WTC11 (cell line): ENCODE measurements around the gene GNS. TPM values are rescaled to one million over a fixed set of nuclear protein-coding genes. Genes with fewer than 3 reads are reported as not detected.

Experiments
- ATAC-seq: fragments of 200-7000 bp; cut with Tn5 transposase; 2 replicates; pipeline ENCODE4 v1.10.0; 2021; ENCODE audit warnings: mild to moderate bottlenecking, moderate library complexity
- CTCF ChIA-PET: fragments of 300-600 bp; sonication (Branson Sonifier 250); formaldehyde crosslinking; loops from one replicate; lab custom pipeline; 2021; ENCODE audit warnings: antibody characterized with exemption; lab: Charles Lee
- POLR2A ChIA-PET: fragments of 350-600 bp; sonication (Branson Sonifier 250); formaldehyde crosslinking; loops from one replicate; lab custom pipeline; 2021; ENCODE audit warnings: antibody characterized with exemption; lab: Charles Lee
- DNase-seq: peaks from one replicate; pipeline ENCODE4 v3.0.0; 2021; ENCODE audit warnings: low spot score
- H3K27ac Mint-ChIP-seq: 2 replicates; pipeline ENCODE4 v1.8.0; 2021; ENCODE audit warnings: mixed read lengths
- H3K27me3 Mint-ChIP-seq: 2 replicates; pipeline ENCODE4 v1.8.0; 2021; ENCODE audit warnings: low read depth, mild to moderate bottlenecking, moderate library complexity, mixed read lengths
- H3K36me3 Mint-ChIP-seq: 2 replicates; pipeline ENCODE4 v1.8.0; 2021; ENCODE audit warnings: mixed read lengths
- H3K4me1 Mint-ChIP-seq: 2 replicates; pipeline ENCODE4 v1.8.0; 2022; ENCODE audit warnings: mixed read lengths
- H3K4me3 Mint-ChIP-seq: 2 replicates; pipeline ENCODE4 v1.8.0; 2021; ENCODE audit warnings: mild to moderate bottlenecking, moderate library complexity, mixed read lengths
- H3K9me3 Mint-ChIP-seq: 2 replicates; pipeline ENCODE4 v1.8.0; 2021; ENCODE audit warnings: mixed read lengths
- ATF1 ChIP-seq: sonication (generic); formaldehyde crosslinking; IDR thresholded peaks from 2 replicates; pipeline ENCODE4 v1.8.1; 2023; ENCODE audit warnings: mild to moderate bottlenecking, moderate library complexity, missing genetic modification reagents
- CBFB ChIP-seq: sonication (generic); formaldehyde crosslinking; IDR thresholded peaks from 2 replicates; pipeline ENCODE4 v1.8.1; 2022; ENCODE audit warnings: mild to moderate bottlenecking, low read depth, missing genetic modification reagents
- ELF4 ChIP-seq: sonication (generic); formaldehyde crosslinking; IDR thresholded peaks from 2 replicates; pipeline ENCODE4 v1.8.1; 2022; ENCODE audit warnings: low read depth, mild to moderate bottlenecking, moderate library complexity, missing genetic modification reagents
- ESRRA ChIP-seq: sonication (generic); formaldehyde crosslinking; IDR thresholded peaks from 2 replicates; pipeline ENCODE4 v1.8.1; 2022; ENCODE audit warnings: mild to moderate bottlenecking, missing genetic modification reagents, borderline replicate concordance
- JAZF1 ChIP-seq: fragments of 250-450 bp; sonication (Bioruptor Pico); IDR thresholded peaks from 2 replicates; pipeline ENCODE4 v1.9.0; 2021; ENCODE audit warnings: moderate library complexity, mild to moderate bottlenecking, inconsistent platforms
- JUN ChIP-seq: sonication (generic); formaldehyde crosslinking; IDR thresholded peaks from 2 replicates; pipeline ENCODE4 v1.8.0; 2023; ENCODE audit warnings: mild to moderate bottlenecking, missing genetic modification reagents
- NFE2L1 ChIP-seq: sonication (generic); formaldehyde crosslinking; IDR thresholded peaks from 2 replicates; pipeline ENCODE4 v1.8.1; 2023; ENCODE audit warnings: missing genetic modification reagents
- SMAD3 ChIP-seq: sonication (generic); formaldehyde crosslinking; IDR thresholded peaks from 2 replicates; pipeline ENCODE4 v1.8.0; 2022; ENCODE audit warnings: missing genetic modification reagents, mild to moderate bottlenecking, borderline replicate concordance
- SOX15 ChIP-seq: fragments of 250-450 bp; sonication (Bioruptor Pico); IDR thresholded peaks from 2 replicates; pipeline ENCODE4 v1.9.0; 2021; ENCODE audit warnings: mild to moderate bottlenecking
- ZNF219 ChIP-seq: sonication (generic); formaldehyde crosslinking; IDR thresholded peaks from 2 replicates; pipeline ENCODE4 v1.8.0; 2023; ENCODE audit warnings: missing genetic modification reagents, mild to moderate bottlenecking, borderline replicate concordance
- ZNF232 ChIP-seq: sonication (generic); formaldehyde crosslinking; IDR thresholded peaks from 2 replicates; pipeline ENCODE4 v1.8.0; 2022; ENCODE audit warnings: mild to moderate bottlenecking, missing genetic modification reagents
- total RNA-seq: library from RNA; stranded (reverse); gene quantifications from 3 replicates; pipeline ENCODE4 v1.2.3, GENCODE V29; 2021
- TF ChIP-seq, protein P1 (sequence below): sonication (generic); formaldehyde crosslinking; IDR thresholded peaks from 2 replicates; pipeline ENCODE4 v1.8.0; 2022; ENCODE audit warnings: missing genetic modification reagents
- TF ChIP-seq, protein P2 (sequence below): sonication (generic); formaldehyde crosslinking; IDR thresholded peaks from 2 replicates; pipeline ENCODE4 v1.8.1; 2023; ENCODE audit warnings: mild to moderate bottlenecking, missing genetic modification reagents, moderate library complexity
- TF ChIP-seq, protein P3 (sequence below): sonication (generic); formaldehyde crosslinking; IDR thresholded peaks from 2 replicates; pipeline ENCODE4 v1.8.0; 2022; ENCODE audit warnings: mild to moderate bottlenecking, missing genetic modification reagents
- TF ChIP-seq, protein P4 (sequence below): sonication (generic); formaldehyde crosslinking; IDR thresholded peaks from 2 replicates; pipeline ENCODE4 v1.8.1; 2022; ENCODE audit warnings: mild to moderate bottlenecking, moderate library complexity, missing genetic modification reagents
- TF ChIP-seq, protein P5 (sequence below): sonication (generic); formaldehyde crosslinking; IDR thresholded peaks from 2 replicates; pipeline ENCODE4 v1.8.1; 2022; ENCODE audit warnings: mild to moderate bottlenecking, missing genetic modification reagents, moderate library complexity, borderline replicate concordance
- TF ChIP-seq, protein P6 (sequence below): sonication (generic); formaldehyde crosslinking; IDR thresholded peaks from 2 replicates; pipeline ENCODE4 v1.8.0; 2023; ENCODE audit warnings: missing genetic modification reagents

Gene GNS
- total RNA-seq, 1 experiment from 2014 or later: 24.7 TPM

DNA sequence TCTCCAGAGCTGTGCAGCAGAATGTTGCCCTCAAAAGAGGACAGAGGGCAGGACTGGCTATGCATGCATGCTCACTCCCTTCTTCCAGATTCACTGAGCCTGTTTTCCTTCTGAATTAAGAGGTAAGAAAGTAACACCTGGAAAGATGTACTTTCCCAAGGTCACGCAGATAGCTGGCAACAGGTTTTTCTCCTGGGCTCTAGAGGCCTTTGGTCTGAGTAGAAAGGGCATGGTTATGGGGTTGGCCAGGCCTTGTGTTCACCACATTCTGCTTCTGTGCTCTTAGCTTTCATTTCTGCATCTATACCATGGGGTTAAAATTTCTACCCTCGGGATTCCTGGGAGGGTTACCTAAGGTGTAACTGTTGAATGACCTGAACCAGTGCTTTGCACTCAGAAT, 91.4 kb downstream of the GNS start:
- no peaks in the 10 kb centered on the region for H3K27me3 Mint-ChIP-seq
- ATAC-seq: no peak
- H3K36me3 Mint-ChIP-seq: no peaks in the 10 kb centered on the region
- CTCF ChIA-PET: interaction anchor here (0.8 to 1.8 kb wide), 5 partner anchors 26 to 118 kb away, joined by 3 to 9 read pairs (median 4); no protein-coding TSS in a partner anchor
- H3K9me3 Mint-ChIP-seq: no peaks in the 10 kb centered on the region
- H3K4me3 Mint-ChIP-seq: no peak overlapping the region
- TF ChIP-seq ZNF219 (CRISPR knock-in tag): no peak
- TF ChIP-seq, protein P1, sequence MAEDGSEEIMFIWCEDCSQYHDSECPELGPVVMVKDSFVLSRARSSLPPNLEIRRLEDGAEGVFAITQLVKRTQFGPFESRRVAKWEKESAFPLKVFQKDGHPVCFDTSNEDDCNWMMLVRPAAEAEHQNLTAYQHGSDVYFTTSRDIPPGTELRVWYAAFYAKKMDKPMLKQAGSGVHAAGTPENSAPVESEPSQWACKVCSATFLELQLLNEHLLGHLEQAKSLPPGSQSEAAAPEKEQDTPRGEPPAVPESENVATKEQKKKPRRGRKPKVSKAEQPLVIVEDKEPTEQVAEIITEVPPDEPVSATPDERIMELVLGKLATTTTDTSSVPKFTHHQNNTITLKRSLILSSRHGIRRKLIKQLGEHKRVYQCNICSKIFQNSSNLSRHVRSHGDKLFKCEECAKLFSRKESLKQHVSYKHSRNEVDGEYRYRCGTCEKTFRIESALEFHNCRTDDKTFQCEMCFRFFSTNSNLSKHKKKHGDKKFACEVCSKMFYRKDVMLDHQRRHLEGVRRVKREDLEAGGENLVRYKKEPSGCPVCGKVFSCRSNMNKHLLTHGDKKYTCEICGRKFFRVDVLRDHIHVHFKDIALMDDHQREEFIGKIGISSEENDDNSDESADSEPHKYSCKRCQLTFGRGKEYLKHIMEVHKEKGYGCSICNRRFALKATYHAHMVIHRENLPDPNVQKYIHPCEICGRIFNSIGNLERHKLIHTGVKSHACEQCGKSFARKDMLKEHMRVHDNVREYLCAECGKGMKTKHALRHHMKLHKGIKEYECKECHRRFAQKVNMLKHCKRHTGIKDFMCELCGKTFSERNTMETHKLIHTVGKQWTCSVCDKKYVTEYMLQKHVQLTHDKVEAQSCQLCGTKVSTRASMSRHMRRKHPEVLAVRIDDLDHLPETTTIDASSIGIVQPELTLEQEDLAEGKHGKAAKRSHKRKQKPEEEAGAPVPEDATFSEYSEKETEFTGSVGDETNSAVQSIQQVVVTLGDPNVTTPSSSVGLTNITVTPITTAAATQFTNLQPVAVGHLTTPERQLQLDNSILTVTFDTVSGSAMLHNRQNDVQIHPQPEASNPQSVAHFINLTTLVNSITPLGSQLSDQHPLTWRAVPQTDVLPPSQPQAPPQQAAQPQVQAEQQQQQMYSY (CRISPR knock-in tag): no peak
- TF ChIP-seq CBFB (CRISPR knock-in tag): no peak
- TF ChIP-seq, protein P2, sequence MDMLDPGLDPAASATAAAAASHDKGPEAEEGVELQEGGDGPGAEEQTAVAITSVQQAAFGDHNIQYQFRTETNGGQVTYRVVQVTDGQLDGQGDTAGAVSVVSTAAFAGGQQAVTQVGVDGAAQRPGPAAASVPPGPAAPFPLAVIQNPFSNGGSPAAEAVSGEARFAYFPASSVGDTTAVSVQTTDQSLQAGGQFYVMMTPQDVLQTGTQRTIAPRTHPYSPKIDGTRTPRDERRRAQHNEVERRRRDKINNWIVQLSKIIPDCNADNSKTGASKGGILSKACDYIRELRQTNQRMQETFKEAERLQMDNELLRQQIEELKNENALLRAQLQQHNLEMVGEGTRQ (CRISPR knock-in tag): no peak
- no peak for TF ChIP-seq ESRRA
- TF ChIP-seq NFE2L1 (CRISPR knock-in tag): no peak
- no peak for TF ChIP-seq ELF4 (CRISPR knock-in tag)
- TF ChIP-seq, all 79 proteins: peak for 0
- peaks cover 78% of the 10 kb centered on the region for H3K4me1 Mint-ChIP-seq
- no peak for DNase-seq
- peak overlapping the region; percentile 70; the same call in 1 of the 2 replicates for H3K27ac Mint-ChIP-seq
- POLR2A ChIA-PET: interaction anchor here (0.6 kb wide), 1 partner anchor 16 kb away, joined by 3 read pairs; no protein-coding TSS in a partner anchor

DNA sequence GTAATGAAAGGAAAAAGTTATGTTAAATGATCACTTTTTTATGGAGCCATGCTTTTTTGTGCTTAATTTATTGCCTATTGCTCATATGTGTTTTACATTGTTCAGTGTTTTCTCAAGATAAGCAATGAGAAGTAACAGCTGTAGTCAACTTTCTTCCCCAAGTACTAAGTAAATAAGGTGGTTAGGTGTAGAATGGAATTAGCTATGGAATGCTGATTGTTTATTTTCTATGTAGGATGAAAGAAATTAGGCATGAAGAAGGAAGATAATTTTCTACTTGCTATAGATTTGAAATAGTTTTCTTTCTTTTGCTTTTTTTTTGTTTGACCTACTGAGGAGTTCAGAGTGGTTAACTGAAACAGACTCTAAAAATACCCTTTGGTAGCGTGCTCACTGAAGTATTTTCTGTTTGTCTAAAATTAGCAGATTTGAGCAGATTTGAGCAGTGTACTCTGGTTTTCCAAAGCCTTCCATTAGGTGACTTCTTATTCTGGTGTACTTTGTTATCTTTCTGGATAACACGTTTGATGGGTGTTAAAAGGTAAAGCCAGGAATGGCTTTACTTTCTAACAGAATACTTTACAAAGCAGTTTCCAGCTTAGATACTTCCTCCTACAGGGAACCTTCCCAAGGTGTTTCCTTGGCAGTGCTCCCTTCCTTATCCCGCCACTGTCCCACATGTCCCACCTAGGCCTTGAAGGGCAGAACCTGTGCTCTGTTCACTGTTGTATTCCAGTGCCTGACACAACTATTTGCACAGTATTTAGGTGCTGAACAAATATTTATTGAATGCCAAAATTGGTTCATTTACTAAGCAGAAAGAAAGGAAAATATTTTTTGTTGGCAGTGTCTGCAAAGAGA, 92.9 kb downstream of the GNS start:
- no peaks in the 10 kb centered on the region for H3K27me3 Mint-ChIP-seq
- H3K27ac Mint-ChIP-seq: peak overlapping the region; percentile 88
- CTCF ChIA-PET: interaction anchor here (1.0 kb wide), 1 partner anchor 41 kb away, joined by 3 read pairs; no protein-coding TSS in a partner anchor
- TF ChIP-seq JAZF1: no peak
- TF ChIP-seq, protein P3, sequence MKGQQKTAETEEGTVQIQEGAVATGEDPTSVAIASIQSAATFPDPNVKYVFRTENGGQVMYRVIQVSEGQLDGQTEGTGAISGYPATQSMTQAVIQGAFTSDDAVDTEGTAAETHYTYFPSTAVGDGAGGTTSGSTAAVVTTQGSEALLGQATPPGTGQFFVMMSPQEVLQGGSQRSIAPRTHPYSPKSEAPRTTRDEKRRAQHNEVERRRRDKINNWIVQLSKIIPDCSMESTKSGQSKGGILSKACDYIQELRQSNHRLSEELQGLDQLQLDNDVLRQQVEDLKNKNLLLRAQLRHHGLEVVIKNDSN (CRISPR knock-in tag): no peak
- no peak for TF ChIP-seq SOX15 (CRISPR knock-in tag)
- TF ChIP-seq, protein P4, sequence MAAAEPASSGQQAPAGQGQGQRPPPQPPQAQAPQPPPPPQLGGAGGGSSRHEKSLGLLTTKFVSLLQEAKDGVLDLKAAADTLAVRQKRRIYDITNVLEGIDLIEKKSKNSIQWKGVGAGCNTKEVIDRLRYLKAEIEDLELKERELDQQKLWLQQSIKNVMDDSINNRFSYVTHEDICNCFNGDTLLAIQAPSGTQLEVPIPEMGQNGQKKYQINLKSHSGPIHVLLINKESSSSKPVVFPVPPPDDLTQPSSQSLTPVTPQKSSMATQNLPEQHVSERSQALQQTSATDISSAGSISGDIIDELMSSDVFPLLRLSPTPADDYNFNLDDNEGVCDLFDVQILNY (CRISPR knock-in tag): no peak
- no peak for TF ChIP-seq NFE2L1 (CRISPR knock-in tag)
- TF ChIP-seq, protein P5, sequence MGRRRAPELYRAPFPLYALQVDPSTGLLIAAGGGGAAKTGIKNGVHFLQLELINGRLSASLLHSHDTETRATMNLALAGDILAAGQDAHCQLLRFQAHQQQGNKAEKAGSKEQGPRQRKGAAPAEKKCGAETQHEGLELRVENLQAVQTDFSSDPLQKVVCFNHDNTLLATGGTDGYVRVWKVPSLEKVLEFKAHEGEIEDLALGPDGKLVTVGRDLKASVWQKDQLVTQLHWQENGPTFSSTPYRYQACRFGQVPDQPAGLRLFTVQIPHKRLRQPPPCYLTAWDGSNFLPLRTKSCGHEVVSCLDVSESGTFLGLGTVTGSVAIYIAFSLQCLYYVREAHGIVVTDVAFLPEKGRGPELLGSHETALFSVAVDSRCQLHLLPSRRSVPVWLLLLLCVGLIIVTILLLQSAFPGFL (CRISPR knock-in tag): no peak
- no peak for TF ChIP-seq JUN (CRISPR knock-in tag)
- TF ChIP-seq ZNF219 (CRISPR knock-in tag): no peak
- TF ChIP-seq ATF1: no peak
- TF ChIP-seq, protein P6, sequence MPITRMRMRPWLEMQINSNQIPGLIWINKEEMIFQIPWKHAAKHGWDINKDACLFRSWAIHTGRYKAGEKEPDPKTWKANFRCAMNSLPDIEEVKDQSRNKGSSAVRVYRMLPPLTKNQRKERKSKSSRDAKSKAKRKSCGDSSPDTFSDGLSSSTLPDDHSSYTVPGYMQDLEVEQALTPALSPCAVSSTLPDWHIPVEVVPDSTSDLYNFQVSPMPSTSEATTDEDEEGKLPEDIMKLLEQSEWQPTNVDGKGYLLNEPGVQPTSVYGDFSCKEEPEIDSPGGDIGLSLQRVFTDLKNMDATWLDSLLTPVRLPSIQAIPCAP (CRISPR knock-in tag): no peak
- TF ChIP-seq SMAD3: no peak
- TF ChIP-seq ZNF232 (CRISPR knock-in tag): no peak
- H3K36me3 Mint-ChIP-seq: no peaks in the 10 kb centered on the region
- H3K4me1 Mint-ChIP-seq: peaks cover 72% of the 10 kb centered on the region
- POLR2A ChIA-PET: no interaction called here
- H3K4me3 Mint-ChIP-seq: no peak overlapping the region
- H3K9me3 Mint-ChIP-seq: no peaks in the 10 kb centered on the region
- DNase-seq (no peak), ATAC-seq (no peak)
